ENCODE measurements around the gene ZNF526.

The ZNF526 gene

DNA sequence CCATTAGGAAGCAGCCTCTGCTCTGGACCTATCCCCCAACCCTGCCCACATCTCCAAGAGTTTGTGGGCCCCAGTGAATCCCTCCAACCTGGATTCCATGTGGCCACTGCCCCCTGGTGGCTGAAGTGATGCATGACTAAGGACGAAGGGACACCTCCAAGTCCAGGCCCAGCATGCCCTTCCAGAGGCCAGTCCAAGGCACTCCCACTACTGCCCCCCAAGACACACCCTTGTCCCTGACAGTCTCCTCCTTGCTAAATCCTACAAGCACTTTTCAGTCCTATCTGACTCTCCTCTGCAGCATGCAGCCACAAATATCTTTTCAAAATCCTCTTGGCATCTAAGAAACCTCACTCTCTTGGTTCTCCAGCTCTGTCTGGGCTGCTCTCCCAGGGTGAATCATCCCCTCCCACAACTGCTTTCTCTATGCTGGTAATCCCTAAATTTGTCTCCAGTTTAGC, 35.7 kb upstream of the ZNF526 start:
- TF ChIP-seq, protein P1, sequence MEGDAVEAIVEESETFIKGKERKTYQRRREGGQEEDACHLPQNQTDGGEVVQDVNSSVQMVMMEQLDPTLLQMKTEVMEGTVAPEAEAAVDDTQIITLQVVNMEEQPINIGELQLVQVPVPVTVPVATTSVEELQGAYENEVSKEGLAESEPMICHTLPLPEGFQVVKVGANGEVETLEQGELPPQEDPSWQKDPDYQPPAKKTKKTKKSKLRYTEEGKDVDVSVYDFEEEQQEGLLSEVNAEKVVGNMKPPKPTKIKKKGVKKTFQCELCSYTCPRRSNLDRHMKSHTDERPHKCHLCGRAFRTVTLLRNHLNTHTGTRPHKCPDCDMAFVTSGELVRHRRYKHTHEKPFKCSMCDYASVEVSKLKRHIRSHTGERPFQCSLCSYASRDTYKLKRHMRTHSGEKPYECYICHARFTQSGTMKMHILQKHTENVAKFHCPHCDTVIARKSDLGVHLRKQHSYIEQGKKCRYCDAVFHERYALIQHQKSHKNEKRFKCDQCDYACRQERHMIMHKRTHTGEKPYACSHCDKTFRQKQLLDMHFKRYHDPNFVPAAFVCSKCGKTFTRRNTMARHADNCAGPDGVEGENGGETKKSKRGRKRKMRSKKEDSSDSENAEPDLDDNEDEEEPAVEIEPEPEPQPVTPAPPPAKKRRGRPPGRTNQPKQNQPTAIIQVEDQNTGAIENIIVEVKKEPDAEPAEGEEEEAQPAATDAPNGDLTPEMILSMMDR (IDR thresholded peaks at IDR 0.05; ENCODE audit: control insufficient read depth, insufficient read depth, low read depth, low read length, missing control alignments) = peak; percentile 94
- H3K4me3 ChIP-seq (ENCODE audit: control insufficient read depth, low read depth, low read length) = no peak overlapping the region
- peak; percentile 73 for DNase-seq (ENCODE audit: low read depth)

DNA sequence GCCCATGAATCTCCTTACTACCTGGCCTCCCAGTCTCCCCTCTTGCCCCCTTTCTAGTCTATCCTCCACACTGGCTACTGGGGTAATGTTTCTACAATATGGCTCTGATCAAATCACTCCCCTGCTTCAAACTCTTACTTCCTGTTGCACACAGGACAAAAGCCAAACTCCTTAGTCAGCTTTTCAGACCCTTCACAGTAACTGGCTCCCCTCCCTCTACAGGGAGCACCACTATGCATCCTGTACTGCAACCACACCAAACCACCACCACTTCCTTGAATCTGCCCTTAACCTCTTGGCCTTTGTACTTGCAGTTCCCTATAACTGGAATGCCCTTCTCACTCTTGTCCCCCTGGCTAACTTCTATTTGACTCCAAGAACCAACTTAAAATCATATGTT, 34.8 kb upstream of the ZNF526 start:
- TF ChIP-seq, protein P1 (IDR thresholded peaks at IDR 0.05; ENCODE audit: control insufficient read depth, insufficient read depth, low read depth, low read length, missing control alignments) = no peak
- DNase-seq (ENCODE audit: low read depth) = no peak
- no peak overlapping the region for H3K4me3 ChIP-seq (ENCODE audit: control insufficient read depth, low read depth, low read length)

DNA sequence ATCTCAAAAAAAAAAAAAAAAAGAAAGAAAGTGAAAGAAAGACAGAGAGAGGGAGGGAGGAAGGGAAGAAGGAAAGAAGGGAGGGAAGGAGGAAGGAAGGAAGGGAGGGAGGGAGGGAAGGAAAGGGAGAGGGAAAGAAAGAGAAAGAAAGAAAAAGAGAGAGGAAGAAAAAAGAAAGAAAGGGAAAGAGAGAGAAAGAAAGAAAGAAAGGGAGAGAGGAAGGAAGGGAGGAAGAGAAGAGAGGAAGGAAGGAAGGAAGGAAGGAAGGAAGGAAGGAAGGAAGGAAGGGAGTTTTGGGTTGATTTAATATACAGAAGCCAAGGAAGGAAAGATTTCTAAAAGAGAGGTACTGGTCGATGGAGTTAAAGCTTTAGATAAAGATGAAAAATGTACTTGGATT, 31.4 kb upstream of the ZNF526 start:
- H3K4me3 ChIP-seq (ENCODE audit: control insufficient read depth, low read depth, low read length) = no peak overlapping the region
- TF ChIP-seq, protein P1 (IDR thresholded peaks at IDR 0.05; ENCODE audit: control insufficient read depth, insufficient read depth, low read depth, low read length, missing control alignments) = no peak
- no peak for DNase-seq (ENCODE audit: low read depth)

DNA sequence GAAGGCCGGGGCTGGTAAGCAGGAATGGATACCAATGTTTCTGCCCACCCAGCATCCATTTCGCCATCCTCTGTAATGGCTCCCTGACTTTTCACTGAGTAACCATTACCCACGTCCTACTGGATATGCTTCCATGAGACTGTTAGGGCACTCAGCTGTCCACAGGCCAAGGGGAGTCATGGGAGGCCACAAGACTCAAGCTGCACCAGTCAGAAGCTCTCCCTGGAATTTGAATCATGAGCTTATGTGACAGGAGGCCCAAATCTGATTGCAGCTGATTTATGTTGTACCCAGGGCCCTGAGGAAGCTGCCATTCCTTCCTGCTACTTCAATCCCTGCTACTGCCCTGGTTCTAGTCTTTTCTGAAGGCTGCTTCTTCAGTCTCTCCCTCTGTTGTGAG, 31.0 kb upstream of the ZNF526 start:
- TF ChIP-seq, protein P1 (IDR thresholded peaks at IDR 0.05; ENCODE audit: control insufficient read depth, insufficient read depth, low read depth, low read length, missing control alignments) = no peak
- DNase-seq (ENCODE audit: low read depth) = no peak
- H3K4me3 ChIP-seq (ENCODE audit: control insufficient read depth, low read depth, low read length) = no peak overlapping the region

DNA sequence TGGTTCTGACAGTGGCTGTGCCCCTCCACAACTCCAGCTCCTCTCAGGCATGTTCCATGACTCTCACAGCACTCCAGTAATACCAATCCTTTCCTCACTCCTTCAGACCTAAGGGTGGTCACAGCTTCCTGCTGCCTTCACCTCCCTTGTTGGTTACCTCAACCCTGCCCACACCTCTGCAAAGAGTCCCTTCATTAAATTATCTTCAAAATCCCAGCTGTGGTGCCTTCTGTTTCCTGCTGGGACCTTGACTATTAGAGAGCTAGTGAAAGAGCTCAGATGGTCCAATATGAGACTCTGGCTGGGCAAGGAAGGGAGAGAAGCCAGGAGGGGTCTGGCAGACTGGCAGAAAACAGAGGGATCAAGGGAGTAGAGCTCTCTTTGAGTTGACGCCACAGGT, 28.8 kb upstream of the ZNF526 start:
- TF ChIP-seq, protein P1 (IDR thresholded peaks at IDR 0.05; ENCODE audit: control insufficient read depth, insufficient read depth, low read depth, low read length, missing control alignments) = no peak
- H3K4me3 ChIP-seq (ENCODE audit: control insufficient read depth, low read depth, low read length) = no peak overlapping the region
- DNase-seq (ENCODE audit: low read depth) = no peak

DNA sequence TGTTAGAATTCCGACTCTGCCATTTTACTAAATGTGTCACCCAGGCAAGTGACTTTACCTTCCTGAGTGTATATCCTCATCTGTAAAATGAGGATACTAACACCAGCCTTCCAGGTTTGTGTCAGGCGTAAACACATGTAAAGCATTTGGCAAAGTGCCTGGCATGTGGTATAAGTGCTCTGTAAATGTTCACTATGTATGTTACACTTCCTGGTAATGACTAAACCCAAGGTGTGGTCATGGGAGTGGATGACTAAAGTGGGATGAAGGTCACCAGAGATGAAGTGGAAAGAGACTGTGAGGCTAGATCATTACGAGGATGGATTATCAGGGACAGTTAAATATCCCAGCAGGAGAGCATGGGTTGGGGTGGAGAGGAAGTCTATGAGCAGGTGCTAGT, 28.3 kb upstream of the ZNF526 start:
- no peak overlapping the region for H3K4me3 ChIP-seq (ENCODE audit: control insufficient read depth, low read depth, low read length)
- DNase-seq (ENCODE audit: low read depth) = peak; percentile 21
- TF ChIP-seq, protein P1 (IDR thresholded peaks at IDR 0.05; ENCODE audit: control insufficient read depth, insufficient read depth, low read depth, low read length, missing control alignments) = no peak

DNA sequence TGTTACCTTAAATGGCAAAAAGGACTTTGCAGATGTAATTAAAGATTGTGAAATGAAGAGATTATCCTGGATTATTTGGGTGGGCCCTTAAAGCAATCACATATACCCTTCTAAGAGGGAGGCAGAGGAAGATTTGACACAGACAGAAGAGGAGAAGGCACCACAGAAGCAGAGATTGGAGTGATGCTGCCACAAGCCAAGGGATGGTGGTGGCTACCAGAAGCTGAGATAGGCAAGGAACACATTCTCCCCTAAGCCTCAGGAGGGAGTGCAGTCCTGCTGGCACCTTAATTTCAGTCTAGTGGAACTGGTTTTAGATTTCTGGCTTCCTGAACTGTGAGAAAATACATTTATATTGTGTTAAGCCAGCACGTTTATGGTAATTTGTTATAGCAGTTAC, 26.8 kb upstream of the ZNF526 start:
- TF ChIP-seq, protein P1 (IDR thresholded peaks at IDR 0.05; ENCODE audit: control insufficient read depth, insufficient read depth, low read depth, low read length, missing control alignments) = no peak
- no peak for DNase-seq (ENCODE audit: low read depth)
- H3K4me3 ChIP-seq (ENCODE audit: control insufficient read depth, low read depth, low read length) = no peak overlapping the region

Data from AG09309 (cell line).